GM21528 (cell line): Measurements from ENCODE around the gene ASAP2.

Experiments
- ATAC-seq: cut with Tn5 transposase; IDR thresholded peaks from one replicate; pipeline ENCODE4 v1.9.1; 2021; ENCODE audit warnings: mild to moderate bottlenecking, moderate library complexity; ENCODE audit not compliant: unreplicated experiment, low FRiP score

ASAP2 gene

DNA sequence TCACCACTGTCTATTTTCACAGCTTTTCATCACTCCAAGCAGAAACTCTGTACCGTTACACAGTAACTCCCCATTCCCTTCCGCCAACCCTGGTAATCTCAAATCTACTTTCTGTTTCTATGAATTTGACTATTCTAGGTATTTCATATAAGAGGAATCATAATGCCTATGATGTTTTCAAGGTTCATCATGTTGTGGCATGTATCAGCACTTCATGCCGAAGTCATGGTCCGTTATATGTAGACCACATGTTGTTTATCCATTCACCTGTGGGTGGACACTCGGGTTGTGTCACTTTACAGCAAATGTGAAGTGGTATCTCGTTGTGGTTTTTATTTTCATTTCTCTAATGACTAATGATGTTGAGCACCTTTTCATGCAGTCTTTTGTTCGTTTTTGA is 238.5 kb downstream of the ASAP2 start:
- no peak for ATAC-seq

DNA sequence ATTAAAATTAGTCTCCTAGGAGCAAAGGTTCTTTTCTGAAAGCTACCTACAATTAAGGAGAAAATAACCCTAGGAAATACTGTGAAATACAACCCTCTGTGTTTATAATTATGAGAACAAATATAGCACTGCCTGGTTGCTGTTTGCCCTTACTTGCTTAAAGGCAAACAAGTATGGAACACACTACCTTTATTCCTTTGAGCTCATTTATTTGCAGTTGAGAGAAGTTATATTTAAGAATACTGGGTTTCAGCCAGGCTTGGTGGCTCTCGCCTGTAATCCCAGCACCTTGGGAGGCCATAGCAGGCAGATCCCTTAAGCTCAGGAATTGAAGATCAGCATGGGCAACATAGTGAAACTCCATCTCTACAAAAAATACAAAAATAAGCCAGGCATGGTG is 244.6 kb downstream of the ASAP2 start:
- no peak for ATAC-seq
